Panc1 (cell line): Measurements from ENCODE around the gene MYLK. TPM values are rescaled to one million over a fixed set of nuclear protein-coding genes. Genes with fewer than 3 reads are reported as not detected.
"Not testable (repeated sequence)": the region's sequence is repeated elsewhere in the genome, so short reads cannot be mapped to it uniquely, and the experiment has no call there.

ENCODE experiments used
- ATAC-seq: fragments of 200-7000 bp; cut with Tn5 transposase; 2 replicates; pipeline ENCODE4 v1.9.1; 2020; ENCODE audit warnings: mild to moderate bottlenecking, moderate library complexity
- BruUV-seq: library from RNA; stranded (reverse); fragments of 400-500 nt; replicated peaks from 2 replicates; lab custom pipeline; 2021; lab: Mats Ljungman, UMichigan
- CTCF ChIA-PET: fragments of 300-600 bp; sonication (Branson Sonifier 250); formaldehyde crosslinking; loops from one replicate; lab custom pipeline; 2022; ENCODE audit warnings: antibody characterized with exemption; lab: Charles Lee
- POLR2A ChIA-PET: fragments of 300-600 bp; sonication (Branson Sonifier 250); formaldehyde crosslinking; loops from one replicate; lab custom pipeline; 2022; ENCODE audit warnings: antibody characterized with exemption; lab: Charles Lee
- DNase-seq: peaks from one replicate; pipeline ENCODE4 v3.0.0-alpha.2; 2010; ENCODE audit warnings: low read depth, low spot score
- H3K27ac ChIP-seq: 2 replicates; pipeline ENCODE4 v1.5.1; 2011; ENCODE audit warnings: mild to moderate bottlenecking, low read length, inconsistent platforms
- H3K27me3 ChIP-seq: fragments of 200-500 bp; sonication (Bioruptor generic); 2 replicates; pipeline ENCODE4 v1.6.0; 2014; ENCODE audit warnings: low read length, inconsistent platforms; ENCODE audit not compliant: control insufficient read depth, insufficient read depth
- H3K36me3 ChIP-seq: fragments of 200-500 bp; sonication (Bioruptor generic); 2 replicates; pipeline ENCODE4 v1.5.1; 2014; ENCODE audit warnings: inconsistent platforms, mild to moderate bottlenecking, low read length, moderate library complexity; ENCODE audit not compliant: control insufficient read depth, insufficient read depth
- H3K4me1 ChIP-seq: 2 replicates; pipeline ENCODE4 v1.5.1; 2011; ENCODE audit warnings: inconsistent platforms, mild to moderate bottlenecking, low read length, moderate library complexity; ENCODE audit not compliant: control insufficient read depth, insufficient read depth
- H3K4me3 ChIP-seq, 2 experiments: 2 replicates each; pipeline ENCODE4 v1.5.1; 2011 to 2012; ENCODE audit warnings: low read depth in 2 of 2, low read length in 2 of 2, mild to moderate bottlenecking in 2 of 2, inconsistent platforms in 1 of 2, moderate library complexity in 1 of 2
- H3K9me3 ChIP-seq: fragments of 200-500 bp; sonication (Bioruptor generic); 2 replicates; pipeline ENCODE4 v1.5.1; 2014; ENCODE audit warnings: low read depth, mild to moderate bottlenecking, inconsistent platforms, low read length, moderate library complexity; ENCODE audit not compliant: control insufficient read depth, insufficient read depth
- POLR2AphosphoS5 ChIP-seq: IDR thresholded peaks from 2 replicates; pipeline ENCODE4 v1.6.1; 2012; ENCODE audit warnings: mild to moderate bottlenecking, low read depth, low read length, moderate library complexity
- SIN3A ChIP-seq: IDR thresholded peaks from 2 replicates; pipeline ENCODE4 v1.6.1; 2012; ENCODE audit warnings: low read depth, mild to moderate bottlenecking, low read length, moderate library complexity, borderline replicate concordance; ENCODE audit not compliant: insufficient read depth
- TCF7L2 ChIP-seq: IDR thresholded peaks from 2 replicates; pipeline ENCODE4 v1.6.1; 2011; ENCODE audit warnings: mild to moderate bottlenecking, low read depth, low read length, inconsistent platforms
- in situ Hi-C: cut with HindIII; loops from 2 replicates; pipeline ENCODE4 v1.10.0; 2016; ENCODE audit warnings: low sequenced_read_pairs, low pct_unique_long_range_greater_than_20kb
- intact Hi-C: fragments of 100-400 bp; cut with micrococcal nuclease; formaldehyde crosslinking; loops from one replicate; pipeline ENCODE4 v1.10.0; 2022; ENCODE audit not compliant: unreplicated experiment
- total RNA-seq: library from RNA; stranded (reverse); gene quantifications from one replicate; pipeline ENCODE4 v1.2.1, GENCODE V29; 2021; ENCODE audit not compliant: unreplicated experiment
- TF ChIP-seq, protein P1 (sequence below): fragments of 450-650 bp; IDR thresholded peaks from 2 replicates; pipeline ENCODE4 v1.5.1; 2017; ENCODE audit warnings: mild to moderate bottlenecking
- TF ChIP-seq, protein P2 (sequence below), 2 experiments: IDR thresholded peaks; 2 replicates each; pipeline ENCODE4 v1.6.1; 2011 to 2012; ENCODE audit warnings: low read depth in 2 of 2, control low read depth in 1 of 2, low read length in 1 of 2, mild to moderate bottlenecking in 1 of 2, moderate library complexity in 1 of 2; ENCODE audit not compliant: insufficient read depth in 1 of 2

MYLK gene
- total RNA-seq, 1 experiment from 2014 or later: 29.7 TPM

DNA sequence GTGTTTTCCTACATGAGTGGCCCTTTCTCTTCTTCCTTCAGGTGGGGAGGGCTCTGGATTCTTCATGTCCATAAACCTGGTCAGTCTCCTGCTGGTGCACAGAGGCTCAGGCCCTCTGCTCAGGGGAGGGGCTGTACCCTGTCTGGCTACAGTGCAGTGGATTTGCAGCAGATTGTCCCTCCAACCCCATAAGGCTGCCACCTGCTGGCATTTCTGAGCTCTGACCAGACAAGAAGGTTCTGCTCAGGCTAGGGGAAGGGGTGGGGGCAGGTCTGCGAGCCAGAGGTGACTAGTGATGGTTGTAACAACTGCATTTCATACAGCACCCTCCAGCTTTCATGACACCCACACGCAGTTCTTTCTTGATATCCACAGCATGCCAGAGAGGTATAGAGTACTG lies 182.1 kb downstream of the MYLK start:
- POLR2A ChIA-PET, H3K36me3 ChIP-seq, H3K27me3 ChIP-seq, H3K4me1 ChIP-seq, H3K4me3 ChIP-seq, H3K9me3 ChIP-seq, DNase-seq, in situ Hi-C loops, H3K27ac ChIP-seq, BruUV-seq: not testable (repeated sequence)
- ATAC-seq: peak; percentile 94
- TF ChIP-seq, protein P1, sequence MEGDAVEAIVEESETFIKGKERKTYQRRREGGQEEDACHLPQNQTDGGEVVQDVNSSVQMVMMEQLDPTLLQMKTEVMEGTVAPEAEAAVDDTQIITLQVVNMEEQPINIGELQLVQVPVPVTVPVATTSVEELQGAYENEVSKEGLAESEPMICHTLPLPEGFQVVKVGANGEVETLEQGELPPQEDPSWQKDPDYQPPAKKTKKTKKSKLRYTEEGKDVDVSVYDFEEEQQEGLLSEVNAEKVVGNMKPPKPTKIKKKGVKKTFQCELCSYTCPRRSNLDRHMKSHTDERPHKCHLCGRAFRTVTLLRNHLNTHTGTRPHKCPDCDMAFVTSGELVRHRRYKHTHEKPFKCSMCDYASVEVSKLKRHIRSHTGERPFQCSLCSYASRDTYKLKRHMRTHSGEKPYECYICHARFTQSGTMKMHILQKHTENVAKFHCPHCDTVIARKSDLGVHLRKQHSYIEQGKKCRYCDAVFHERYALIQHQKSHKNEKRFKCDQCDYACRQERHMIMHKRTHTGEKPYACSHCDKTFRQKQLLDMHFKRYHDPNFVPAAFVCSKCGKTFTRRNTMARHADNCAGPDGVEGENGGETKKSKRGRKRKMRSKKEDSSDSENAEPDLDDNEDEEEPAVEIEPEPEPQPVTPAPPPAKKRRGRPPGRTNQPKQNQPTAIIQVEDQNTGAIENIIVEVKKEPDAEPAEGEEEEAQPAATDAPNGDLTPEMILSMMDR: peak; percentile 77; the same call in 1 of the 2 replicates
- intact Hi-C loops: loop anchor here (2.0 kb wide), 1 partner anchor 49 kb away; no protein-coding TSS in a partner anchor
- CTCF ChIA-PET: interaction anchor here (3.4 kb wide), 1 partner anchor 49 kb away, joined by 27 read pairs; no protein-coding TSS in a partner anchor

DNA sequence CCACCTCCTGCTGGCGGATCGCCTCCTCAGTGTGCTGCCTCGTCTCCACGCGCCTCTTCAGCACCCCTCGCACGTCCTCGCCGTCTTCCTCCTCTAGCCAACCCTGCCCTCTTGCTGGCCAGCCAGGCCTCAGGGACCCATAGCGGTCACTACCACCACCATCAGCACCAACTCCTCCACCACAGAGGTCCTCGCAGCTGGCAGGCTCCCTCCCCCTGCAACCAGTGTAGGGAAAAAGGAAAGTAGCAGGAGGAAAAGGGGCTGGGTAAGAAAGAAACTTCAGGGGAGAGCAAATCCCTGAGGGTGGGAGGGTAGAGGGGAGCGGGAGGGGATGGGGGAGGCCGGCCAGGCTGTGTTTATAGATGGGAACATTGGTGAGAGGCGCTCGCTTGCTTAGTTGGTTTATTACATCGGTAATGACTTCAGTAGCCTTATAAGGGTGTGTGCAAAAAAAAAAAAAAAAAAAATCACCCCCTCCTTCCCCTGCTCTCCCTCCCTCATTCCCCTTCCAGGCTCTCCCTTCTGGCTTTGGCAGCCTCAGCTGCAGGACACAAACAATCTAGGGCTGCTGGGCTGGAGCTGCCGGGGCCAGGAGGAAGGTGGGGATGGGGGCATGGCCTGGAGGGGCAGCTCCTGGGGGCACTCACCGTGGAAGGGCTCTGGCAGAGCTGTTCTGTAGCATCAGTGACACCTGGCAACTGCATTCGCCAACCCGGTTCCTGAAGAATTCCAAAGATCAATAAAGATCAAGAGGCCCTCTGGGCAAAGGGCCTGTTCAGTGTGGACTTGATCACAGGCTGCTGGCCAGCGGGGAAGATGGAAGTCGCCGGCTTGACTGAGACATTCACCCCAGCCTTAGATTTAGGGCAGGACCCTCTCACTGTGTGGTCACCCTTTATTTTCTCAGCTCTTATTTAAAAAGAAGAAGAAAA lies 183.1 kb downstream of the MYLK start:
- no TSS peak for BruUV-seq
- ChIA-PET POLR2A (no interaction called here), CTCF (interaction anchor here (0.6 to 3.4 kb wide), 2 partner anchors 48 to 49 kb away, joined by 3 to 27 read pairs; no protein-coding TSS in a partner anchor)
- no peak overlapping the region for H3K27ac ChIP-seq
- H3K27me3 ChIP-seq: no peaks in the 10 kb centered on the region
- in situ Hi-C loops (no loop called here), intact Hi-C loops (no loop called here)
- no peaks in the 10 kb centered on the region for H3K9me3 ChIP-seq
- no peaks in the 10 kb centered on the region for H3K36me3 ChIP-seq
- H3K4me1 ChIP-seq: no peaks in the 10 kb centered on the region
- no peak overlapping the region for H3K4me3 ChIP-seq
- TF ChIP-seq POLR2AphosphoS5 (no peak), SIN3A (no peak), TCF7L2 (no peak)
- TF ChIP-seq, protein P2, sequence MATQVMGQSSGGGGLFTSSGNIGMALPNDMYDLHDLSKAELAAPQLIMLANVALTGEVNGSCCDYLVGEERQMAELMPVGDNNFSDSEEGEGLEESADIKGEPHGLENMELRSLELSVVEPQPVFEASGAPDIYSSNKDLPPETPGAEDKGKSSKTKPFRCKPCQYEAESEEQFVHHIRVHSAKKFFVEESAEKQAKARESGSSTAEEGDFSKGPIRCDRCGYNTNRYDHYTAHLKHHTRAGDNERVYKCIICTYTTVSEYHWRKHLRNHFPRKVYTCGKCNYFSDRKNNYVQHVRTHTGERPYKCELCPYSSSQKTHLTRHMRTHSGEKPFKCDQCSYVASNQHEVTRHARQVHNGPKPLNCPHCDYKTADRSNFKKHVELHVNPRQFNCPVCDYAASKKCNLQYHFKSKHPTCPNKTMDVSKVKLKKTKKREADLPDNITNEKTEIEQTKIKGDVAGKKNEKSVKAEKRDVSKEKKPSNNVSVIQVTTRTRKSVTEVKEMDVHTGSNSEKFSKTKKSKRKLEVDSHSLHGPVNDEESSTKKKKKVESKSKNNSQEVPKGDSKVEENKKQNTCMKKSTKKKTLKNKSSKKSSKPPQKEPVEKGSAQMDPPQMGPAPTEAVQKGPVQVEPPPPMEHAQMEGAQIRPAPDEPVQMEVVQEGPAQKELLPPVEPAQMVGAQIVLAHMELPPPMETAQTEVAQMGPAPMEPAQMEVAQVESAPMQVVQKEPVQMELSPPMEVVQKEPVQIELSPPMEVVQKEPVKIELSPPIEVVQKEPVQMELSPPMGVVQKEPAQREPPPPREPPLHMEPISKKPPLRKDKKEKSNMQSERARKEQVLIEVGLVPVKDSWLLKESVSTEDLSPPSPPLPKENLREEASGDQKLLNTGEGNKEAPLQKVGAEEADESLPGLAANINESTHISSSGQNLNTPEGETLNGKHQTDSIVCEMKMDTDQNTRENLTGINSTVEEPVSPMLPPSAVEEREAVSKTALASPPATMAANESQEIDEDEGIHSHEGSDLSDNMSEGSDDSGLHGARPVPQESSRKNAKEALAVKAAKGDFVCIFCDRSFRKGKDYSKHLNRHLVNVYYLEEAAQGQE (IDR thresholded peaks at IDR 0.05; ENCODE audit: insufficient read depth in 1 of 2, low read depth in 2 of 2, low read length in 1 of 2): no peak
- TF ChIP-seq, protein P1: no peak
- ATAC-seq (no peak), DNase-seq (no peak)
